Measurements from ENCODE around the gene MEIOB. TPM values are rescaled to one million over a fixed set of nuclear protein-coding genes. Genes with fewer than 3 reads are reported as not detected.

The MEIOB gene
- total RNA-seq, 1 donor, result 0.09 TPM

DNA sequence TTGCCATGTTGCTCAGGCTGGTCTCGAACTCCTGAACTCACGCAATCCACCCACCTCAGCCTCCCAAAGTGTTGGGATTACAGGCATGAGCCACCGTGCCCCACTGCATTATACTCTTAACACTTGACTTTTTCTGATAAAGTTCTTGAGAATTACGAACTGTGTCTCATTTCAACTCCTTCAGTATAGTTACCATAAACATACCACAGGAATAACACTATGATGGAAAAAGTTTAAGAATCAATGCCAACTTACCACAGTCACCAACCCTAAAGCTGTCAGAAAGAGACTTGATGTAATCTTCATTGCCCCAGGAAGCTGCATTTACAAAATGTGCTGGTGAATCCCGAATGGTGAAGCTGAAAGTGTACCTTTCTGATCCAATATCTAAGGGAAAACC, 10.2 kb downstream of the MEIOB start:
- no peak for DNase-seq (ENCODE audit: low read depth)
- H3K4me3 ChIP-seq (ENCODE audit: low read depth, low read length), result no peak overlapping the region
- TF ChIP-seq, protein P1, sequence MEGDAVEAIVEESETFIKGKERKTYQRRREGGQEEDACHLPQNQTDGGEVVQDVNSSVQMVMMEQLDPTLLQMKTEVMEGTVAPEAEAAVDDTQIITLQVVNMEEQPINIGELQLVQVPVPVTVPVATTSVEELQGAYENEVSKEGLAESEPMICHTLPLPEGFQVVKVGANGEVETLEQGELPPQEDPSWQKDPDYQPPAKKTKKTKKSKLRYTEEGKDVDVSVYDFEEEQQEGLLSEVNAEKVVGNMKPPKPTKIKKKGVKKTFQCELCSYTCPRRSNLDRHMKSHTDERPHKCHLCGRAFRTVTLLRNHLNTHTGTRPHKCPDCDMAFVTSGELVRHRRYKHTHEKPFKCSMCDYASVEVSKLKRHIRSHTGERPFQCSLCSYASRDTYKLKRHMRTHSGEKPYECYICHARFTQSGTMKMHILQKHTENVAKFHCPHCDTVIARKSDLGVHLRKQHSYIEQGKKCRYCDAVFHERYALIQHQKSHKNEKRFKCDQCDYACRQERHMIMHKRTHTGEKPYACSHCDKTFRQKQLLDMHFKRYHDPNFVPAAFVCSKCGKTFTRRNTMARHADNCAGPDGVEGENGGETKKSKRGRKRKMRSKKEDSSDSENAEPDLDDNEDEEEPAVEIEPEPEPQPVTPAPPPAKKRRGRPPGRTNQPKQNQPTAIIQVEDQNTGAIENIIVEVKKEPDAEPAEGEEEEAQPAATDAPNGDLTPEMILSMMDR (IDR thresholded peaks at IDR 0.05; ENCODE audit: insufficient read depth, low read length), result no peak

DNA sequence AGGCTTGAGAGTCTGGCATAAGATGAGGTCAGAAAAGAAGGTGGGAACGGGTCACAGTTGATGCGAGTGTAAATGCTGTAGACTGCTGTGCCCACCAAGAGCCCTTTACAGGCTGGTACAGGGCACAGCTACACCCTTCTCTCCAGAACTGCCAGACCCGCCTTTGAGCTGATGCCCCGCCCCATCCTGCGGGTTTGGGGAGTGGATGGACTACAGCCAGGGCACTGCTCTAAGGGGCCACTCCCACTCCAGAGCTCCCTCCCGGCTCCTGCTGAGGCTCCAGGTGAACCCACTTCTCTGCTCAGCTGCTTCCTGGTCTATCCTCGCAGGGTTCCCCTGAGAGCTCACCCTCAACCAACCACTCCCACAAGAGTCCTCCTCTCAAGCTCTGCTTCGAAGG, 12.3 kb downstream of the MEIOB start:
- DNase-seq (ENCODE audit: low read depth), result no peak
- no peak overlapping the region for H3K4me3 ChIP-seq (ENCODE audit: low read depth, low read length)
- TF ChIP-seq, protein P1 (IDR thresholded peaks at IDR 0.05; ENCODE audit: insufficient read depth, low read length), result no peak

DNA sequence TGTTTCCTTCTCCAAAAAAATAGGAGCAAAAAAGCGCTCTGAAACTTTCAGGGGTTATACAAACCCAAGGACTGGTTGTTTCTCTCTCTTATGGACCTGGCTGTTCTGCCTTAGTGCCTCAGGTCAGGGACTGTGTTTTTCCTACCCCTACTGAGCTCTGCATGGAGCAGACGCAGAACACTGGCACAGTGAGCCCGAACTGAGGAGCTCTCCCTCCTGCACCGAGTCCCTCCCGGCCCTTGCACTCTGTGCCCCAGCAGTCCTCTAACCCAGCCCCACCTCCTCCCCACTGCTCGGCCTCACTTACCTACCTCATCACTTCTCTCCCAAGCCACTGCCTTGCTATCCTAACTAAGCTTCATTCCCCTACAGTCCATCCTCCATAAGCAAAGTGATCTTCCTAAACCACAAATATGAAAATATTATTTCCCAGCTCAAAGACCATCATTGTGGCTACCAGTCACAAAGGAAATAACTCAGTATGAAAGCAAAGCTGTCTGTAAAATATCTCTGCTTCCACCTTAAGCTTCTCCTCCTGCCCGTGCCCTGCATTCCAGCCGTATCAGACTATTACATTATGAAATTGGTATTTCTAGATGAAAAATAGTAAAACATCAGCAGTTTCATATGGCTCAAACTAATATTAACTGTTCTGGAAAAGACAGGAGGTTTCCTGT, 13.6 kb downstream of the MEIOB start:
- no peak overlapping the region for H3K4me3 ChIP-seq (ENCODE audit: low read depth, low read length)
- TF ChIP-seq, protein P1 (IDR thresholded peaks at IDR 0.05; ENCODE audit: insufficient read depth, low read length), result no peak
- no peak for DNase-seq (ENCODE audit: low read depth)

DNA sequence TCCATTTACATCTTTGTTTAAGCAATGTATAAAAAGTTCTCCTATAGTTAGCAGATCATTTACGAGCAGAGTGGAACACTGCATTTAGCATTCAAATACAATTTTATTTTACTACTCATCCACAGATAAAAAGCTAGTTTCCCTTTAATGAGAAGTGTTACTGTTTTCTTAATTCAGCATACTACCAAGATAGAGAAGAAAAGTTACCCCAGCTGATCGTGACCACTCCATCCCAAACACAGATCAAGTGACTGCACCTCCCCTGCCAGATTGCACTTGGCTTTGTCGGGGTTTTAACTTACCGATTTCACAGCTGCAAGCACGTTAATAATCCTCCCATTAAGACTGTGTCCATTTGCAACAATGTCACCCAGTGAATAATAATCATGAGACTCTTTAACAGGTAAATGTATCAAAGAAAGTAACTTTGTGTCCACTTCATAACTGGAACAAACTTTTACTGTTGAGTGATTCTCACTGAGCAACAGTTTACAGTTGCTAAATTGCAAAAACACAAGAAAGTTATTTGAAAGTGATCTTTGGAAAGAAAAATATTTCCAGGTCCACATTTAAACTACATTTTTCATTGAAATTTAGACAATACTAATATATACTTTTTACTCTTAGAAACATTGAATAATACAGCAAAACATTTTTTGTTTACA, 14.4 kb downstream of the MEIOB start:
- TF ChIP-seq, protein P1 (IDR thresholded peaks at IDR 0.05; ENCODE audit: insufficient read depth, low read length), result no peak
- DNase-seq (ENCODE audit: low read depth), result no peak
- no peak overlapping the region for H3K4me3 ChIP-seq (ENCODE audit: low read depth, low read length)

DNA sequence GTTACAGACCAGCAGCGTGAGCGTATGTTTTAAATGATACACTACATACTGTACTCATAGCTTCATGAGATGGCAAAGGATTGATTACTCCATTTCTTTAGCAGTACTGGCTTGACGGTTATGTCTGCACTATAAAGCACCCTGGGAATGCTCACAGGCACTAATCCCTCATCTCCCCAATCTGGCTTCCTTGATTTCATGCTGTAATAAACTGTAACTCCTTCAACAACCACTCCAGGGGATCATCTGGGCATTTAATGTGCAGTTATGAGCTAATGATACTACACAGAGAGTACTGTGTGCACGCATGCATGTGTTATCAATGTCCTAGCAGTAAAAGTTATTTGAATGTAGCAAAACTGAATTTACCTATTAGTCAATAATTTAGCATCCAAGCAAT, 20.2 kb downstream of the MEIOB start:
- TF ChIP-seq, protein P1 (IDR thresholded peaks at IDR 0.05; ENCODE audit: insufficient read depth, low read length), result no peak
- no peak overlapping the region for H3K4me3 ChIP-seq (ENCODE audit: low read depth, low read length)
- DNase-seq (ENCODE audit: low read depth), result no peak

DNA sequence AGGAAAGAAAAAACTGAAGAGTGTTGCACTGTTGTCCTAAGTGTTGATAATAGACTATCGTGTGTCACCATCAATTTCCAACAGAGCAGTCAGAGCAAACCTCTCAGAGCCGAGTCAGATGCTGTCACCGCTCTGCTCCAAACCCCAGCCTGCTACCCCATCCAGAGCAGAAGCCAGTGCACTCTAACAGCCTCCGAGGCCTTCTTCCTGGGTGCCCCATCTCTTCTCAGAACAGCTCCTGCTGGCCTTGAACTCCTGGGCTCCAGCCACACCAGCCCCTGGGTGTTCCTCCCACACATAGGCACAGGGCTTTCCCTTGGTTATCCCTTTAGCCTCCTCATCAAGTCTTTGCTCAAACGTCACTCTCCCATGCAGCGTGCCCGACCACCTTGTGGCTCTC, 21.0 kb downstream of the MEIOB start:
- DNase-seq (ENCODE audit: low read depth), result no peak
- H3K4me3 ChIP-seq (ENCODE audit: low read depth, low read length), result no peak overlapping the region
- TF ChIP-seq, protein P1 (IDR thresholded peaks at IDR 0.05; ENCODE audit: insufficient read depth, low read length), result no peak

Measured in fibroblast of the aortic adventitia (primary cell).